GM12801 (cell line): ENCODE measurements around the gene SKAP1.

Experiments
- CTCF ChIP-seq: IDR thresholded peaks from one replicate; pipeline ENCODE4 v1.5.1; 2011; ENCODE audit warnings: control low read depth; ENCODE audit not compliant: insufficient read length; ENCODE audit errors: extremely low read depth

The SKAP1 gene

DNA sequence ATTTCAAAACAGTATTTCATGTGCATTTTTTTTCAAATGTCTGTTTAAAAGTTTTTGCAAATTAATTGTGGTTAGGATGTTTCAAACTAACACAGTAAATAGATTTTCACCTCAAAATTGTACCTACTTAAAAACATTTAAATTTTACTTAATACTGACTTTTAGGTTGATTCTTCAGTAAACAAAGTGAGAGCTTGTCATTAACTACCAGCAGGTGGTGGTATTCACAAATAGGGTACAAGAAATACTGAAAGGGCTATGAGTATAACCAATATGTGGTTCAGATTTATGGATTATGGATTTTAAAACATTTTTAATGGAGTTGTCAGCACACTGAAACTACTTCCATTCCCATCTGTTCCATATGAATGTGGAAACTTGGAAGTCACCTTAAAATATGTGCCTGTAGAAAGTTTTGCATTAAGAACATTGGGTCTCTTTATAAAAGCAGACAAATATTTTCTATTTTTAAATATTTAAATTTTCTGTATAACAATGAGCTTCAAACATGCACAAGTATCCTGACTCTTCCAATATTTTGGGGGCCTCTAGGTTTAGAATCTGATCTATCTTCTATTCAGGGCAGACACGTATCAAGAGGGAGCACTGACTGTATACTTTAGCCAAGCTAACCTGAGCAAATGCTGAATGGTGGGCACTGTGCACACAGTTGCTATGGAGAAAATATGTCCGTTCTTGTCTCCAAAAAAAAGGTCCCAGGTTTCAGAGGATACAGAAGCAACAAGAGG, 166.9 kb downstream of the SKAP1 start:
- TF ChIP-seq CTCF = no peak

DNA sequence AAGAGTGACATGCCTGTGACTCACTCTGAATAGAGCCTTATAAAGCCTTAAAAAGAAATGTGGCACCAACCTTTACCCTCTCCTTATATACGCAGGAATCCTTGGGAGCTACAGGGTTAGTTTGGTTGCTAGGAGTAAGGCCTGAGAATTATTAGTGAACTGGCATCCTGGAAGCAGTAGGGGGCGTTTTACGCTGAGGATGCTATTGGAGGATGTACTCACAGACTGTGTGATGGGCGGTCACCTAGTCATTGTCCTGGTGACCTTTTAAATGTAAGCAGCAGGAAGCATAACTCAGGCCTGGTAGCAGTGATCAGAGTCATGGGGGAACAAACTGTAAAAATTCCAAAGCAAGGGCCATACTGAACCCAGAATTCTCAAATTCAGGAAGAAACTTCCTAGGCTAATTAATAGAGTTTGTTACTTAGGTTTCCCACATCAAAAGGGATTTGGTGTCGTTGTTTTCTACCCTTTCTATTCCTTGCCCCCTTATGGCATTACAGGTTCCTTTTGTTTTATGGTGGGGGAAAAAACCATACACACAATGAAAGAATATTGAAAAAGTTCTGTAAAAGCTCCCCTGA, 168.6 kb downstream of the SKAP1 start:
- no peak for TF ChIP-seq CTCF

- no peak for TF ChIP-seq CTCF
Observed at GRCh38 chr17:48259694-48260291, 170.2 kb downstream of the SKAP1 start.

GRCh38 chr17:48258331-48258730, 171.7 kb downstream of the SKAP1 start:
- no peak for TF ChIP-seq CTCF

GRCh38 chr17:48255759-48256158, 174.3 kb downstream of the SKAP1 start:
- TF ChIP-seq CTCF = no peak

DNA sequence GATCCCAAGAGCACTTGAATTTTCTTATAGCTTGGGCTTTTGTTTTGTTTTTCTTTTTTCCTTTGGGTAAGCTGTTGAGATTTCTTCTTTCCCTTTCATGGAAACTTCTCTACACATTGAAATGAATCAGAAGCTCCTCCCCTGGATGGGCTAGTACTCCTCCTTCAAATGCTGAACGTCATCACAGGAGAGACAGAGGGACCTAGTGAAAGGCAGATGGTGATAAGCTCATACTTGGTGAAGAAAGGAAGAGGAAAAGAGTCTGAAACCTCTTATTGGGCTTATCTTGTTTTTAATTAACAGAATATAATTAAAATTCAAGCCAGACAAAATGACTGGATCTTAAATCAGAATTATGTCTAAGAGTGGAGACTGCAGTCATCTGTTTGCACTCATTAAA, 175.1 kb downstream of the SKAP1 start:
- no peak for TF ChIP-seq CTCF

DNA sequence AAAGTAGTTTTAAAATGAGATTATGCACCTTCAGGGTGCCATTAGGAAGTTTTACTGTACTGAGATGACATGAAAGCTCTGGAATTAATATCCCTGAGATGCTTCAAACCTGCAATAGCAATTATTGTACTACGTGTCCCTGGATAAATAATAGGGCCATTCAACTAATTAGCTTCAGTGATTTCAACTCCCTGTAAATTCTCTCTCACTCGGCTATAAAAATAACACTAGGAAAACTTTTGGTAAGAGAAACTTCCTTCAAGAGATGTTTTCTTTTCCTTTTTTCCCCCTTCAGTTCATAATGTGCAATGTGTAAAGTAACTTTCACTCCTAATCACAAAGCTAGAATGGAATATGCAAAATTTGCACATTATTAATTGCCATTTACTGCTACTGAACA, 176.0 kb downstream of the SKAP1 start:
- no peak for TF ChIP-seq CTCF
